BJ (cell line): ENCODE results near the gene LNP1. TPM values are rescaled to one million over a fixed set of nuclear protein-coding genes. Genes with fewer than 3 reads are reported as not detected.

ENCODE experiments used
- CTCF ChIA-PET: fragments of 350-600 bp; formaldehyde crosslinking; extraction: SDS; loops from one replicate; lab custom pipeline; 2021; ENCODE audit warnings: antibody characterized with exemption, inconsistent platforms; lab: Yijun Ruan, JAX
- POLR2A ChIA-PET: fragments of 300-600 bp; sonication (Branson Sonifier 250); formaldehyde crosslinking; extraction: SDS; loops from one replicate; lab custom pipeline; 2021; ENCODE audit warnings: antibody characterized with exemption; lab: Charles Lee
- DNase-seq: peaks from one replicate; pipeline ENCODE4 v3.0.0-alpha.2; 2011; ENCODE audit warnings: low read depth
- H3K27me3 ChIP-seq: 2 replicates; pipeline ENCODE4 v1.6.0; 2011; ENCODE audit warnings: low read length; ENCODE audit not compliant: control insufficient read depth, insufficient read depth
- H3K36me3 ChIP-seq: 2 replicates; pipeline ENCODE4 v1.5.1; 2011; ENCODE audit warnings: low read length; ENCODE audit not compliant: control insufficient read depth, insufficient read depth
- H3K4me3 ChIP-seq: 2 replicates; pipeline ENCODE4 v1.5.1; 2011; ENCODE audit warnings: low read depth, mild to moderate bottlenecking, control low read depth, low read length
- CTCF ChIP-seq: IDR thresholded peaks from 2 replicates; pipeline ENCODE4 v1.5.1; 2011; ENCODE audit warnings: low read depth, mild to moderate bottlenecking, control low read depth, inconsistent platforms, low read length, moderate library complexity; ENCODE audit not compliant: insufficient read depth
- polyA plus RNA-seq: library from polyadenylated mRNA; depleted of rRNA; stranded (reverse); fragments of >200 nt; gene quantifications from 2 replicates; pipeline ENCODE4 v1.2.3, GENCODE V29; 2011

LNP1 gene
- polyA plus RNA-seq, 1 experiment: 2.1 TPM

GRCh38 chr3:100412912-100413590 lies 11.7 kb downstream of the LNP1 start:
- H3K27me3 ChIP-seq: no peaks in the 10 kb centered on the region
- ChIA-PET POLR2A (no interaction called here), CTCF (no interaction called here)
- peaks cover 2% of the 10 kb centered on the region; the same call in 1 of the 2 replicates for H3K36me3 ChIP-seq
- H3K4me3 ChIP-seq: no peak overlapping the region
- TF ChIP-seq CTCF: no peak
- no peak for DNase-seq

- POLR2A ChIA-PET: no interaction called here
- no peak for TF ChIP-seq CTCF
- no peak for DNase-seq
- Histone ChIP-seq H3K36me3 (no peaks in the 10 kb centered on the region), H3K4me3 (no peak overlapping the region), H3K27me3 (no peaks in the 10 kb centered on the region)
- CTCF ChIA-PET: no interaction called here
Measured at GRCh38 chr3:100413613-100414012, 12.3 kb downstream of the LNP1 start.

GRCh38 chr3:100416176-100416575 lies 14.8 kb downstream of the LNP1 start:
- no peak for DNase-seq
- ChIA-PET CTCF (no interaction called here), POLR2A (no interaction called here)
- no peak for TF ChIP-seq CTCF
- Histone ChIP-seq H3K4me3 (no peak overlapping the region), H3K27me3 (no peaks in the 10 kb centered on the region), H3K36me3 (no peaks in the 10 kb centered on the region)

GRCh38 chr3:100416863-100417262 lies 15.5 kb downstream of the LNP1 start:
- Histone ChIP-seq H3K36me3 (no peaks in the 10 kb centered on the region), H3K4me3 (no peak overlapping the region), H3K27me3 (no peaks in the 10 kb centered on the region)
- CTCF ChIA-PET: no interaction called here
- POLR2A ChIA-PET: no interaction called here
- DNase-seq: no peak
- no peak for TF ChIP-seq CTCF

- DNase-seq: no peak
- ChIA-PET CTCF (interaction anchor here (1.2 kb wide), 1 partner anchor 11 kb away, joined by 3 read pairs; no protein-coding TSS in a partner anchor), POLR2A (no interaction called here)
- no peaks in the 10 kb centered on the region for H3K27me3 ChIP-seq
- TF ChIP-seq CTCF: no peak
- no peak overlapping the region for H3K4me3 ChIP-seq
- H3K36me3 ChIP-seq: no peaks in the 10 kb centered on the region
Measured at GRCh38 chr3:100419406-100419805, 18.1 kb downstream of the LNP1 start.
